Left lung (tissue), 14 donors: Measurements from ENCODE around the gene RRAD. TPM values are rescaled to one million over a fixed set of nuclear protein-coding genes. Genes with fewer than 3 reads are reported as not detected.
"Not testable (repeated sequence)": the region's sequence is repeated elsewhere in the genome, so short reads cannot be mapped to it uniquely, and the experiment has no call there.

Experiments used
- ATAC-seq: fragments of 200-7000 bp; cut with Tn5 transposase; one replicate; pipeline ENCODE4 v1.9.1; 2020; ENCODE audit warnings: moderate library complexity
- DNase-seq, 4 donors: peaks; one replicate each; pipeline ENCODE4 v3.0.0-alpha.2; 2013 to 2020
- H3K27ac ChIP-seq, 2 donors: fragments of 200-600 bp; sonication (generic) in 1 of 2; one replicate each; pipeline versions ENCODE4 v1.5.0 to v1.8.0; 2020 to 2021
- H3K27me3 ChIP-seq, 2 donors: fragments of 200-600 bp; sonication (generic) in 1 of 2; one replicate each; pipeline versions ENCODE4 v1.5.0 to v1.8.0; 2020 to 2021
- H3K36me3 ChIP-seq, 2 donors: fragments of 200-600 bp; sonication (generic) in 1 of 2; one replicate each; pipeline versions ENCODE4 v1.5.0 to v1.8.0; 2020 to 2021
- H3K4me1 ChIP-seq, 2 donors: fragments of 200-600 bp; one replicate each; pipeline ENCODE4 v1.8.0; 2021
- H3K4me3 ChIP-seq, 2 donors: fragments of 200-600 bp; sonication (generic) in 1 of 2; one replicate each; pipeline versions ENCODE4 v1.5.0 to v1.8.0; 2020 to 2021; ENCODE audit warnings: mild to moderate bottlenecking in 1 of 2
- H3K9me3 ChIP-seq, 2 donors: fragments of 200-600 bp; sonication (generic) in 1 of 2; one replicate each; pipeline versions ENCODE4 v1.5.0 to v1.8.0; 2020 to 2021
- intact Hi-C, 2 donors: fragments of 100-400 bp; cut with DNase I; formaldehyde crosslinking; loops; one replicate each; pipeline versions ENCODE4 v1.11.2 to v1.14.2; 2022
- long read RNA-seq, 12 donors: library from polyadenylated mRNA in 2 of 12; unstranded in 2 of 12; transcript quantifications; one replicate each; pipeline ENCODE4 v2.0.0 and lab custom pipeline, GENCODE V29; 2019 to 2026
- polyA plus RNA-seq, 6 donors: library from polyadenylated mRNA; unstranded; fragments of 120-200 nt; gene quantifications; one replicate each; pipeline ENCODE4 v1.2.1, GENCODE V29; 2013; ENCODE audit not compliant: insufficient read length in 6 of 6
- total RNA-seq, 2 donors: library from RNA; stranded (reverse); fragmentation: NEBNext Ultra II Directional; extraction: Animal tissue kit (Norgen Biotek cat#: 25700); gene quantifications; one replicate each; pipeline ENCODE4 v1.2.1, GENCODE V29; 2021
- TF ChIP-seq, protein P1 (sequence below), 2 donors: fragments of 200-600 bp; sonication (generic) in 1 of 2; IDR thresholded peaks; one replicate each; pipeline versions ENCODE4 v1.5.0 to v1.8.0; 2021; ENCODE audit warnings: antibody characterized with exemption in 2 of 2
- donor health status: DM: no; HTN: yes; CAD: no.
- donor health status: DM: no; HTN: no; CAD: no.

Gene RRAD, protein sequence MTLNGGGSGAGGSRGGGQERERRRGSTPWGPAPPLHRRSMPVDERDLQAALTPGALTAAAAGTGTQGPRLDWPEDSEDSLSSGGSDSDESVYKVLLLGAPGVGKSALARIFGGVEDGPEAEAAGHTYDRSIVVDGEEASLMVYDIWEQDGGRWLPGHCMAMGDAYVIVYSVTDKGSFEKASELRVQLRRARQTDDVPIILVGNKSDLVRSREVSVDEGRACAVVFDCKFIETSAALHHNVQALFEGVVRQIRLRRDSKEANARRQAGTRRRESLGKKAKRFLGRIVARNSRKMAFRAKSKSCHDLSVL
- total RNA-seq (10 to 100 TPM in 1 of 2 donors, 1 to 10 TPM in 1; 8.2 to 31.8 TPM), polyA plus RNA-seq (10 to 100 TPM in 2 of 6 donors, 1 to 10 TPM in 4; 8.1 to 14.3 (median 9.0) TPM)
- long read RNA-seq, donor 1, transcript RRAD-201 (5 exons, 1,569 nt) = major isoform, 13 of 14 reads
- long read RNA-seq, donor 1, partial matches to known transcripts = 0 of 14 reads
- long read RNA-seq, donor 1, other reads (novel, unspliced or antisense) = 0 of 14 reads
- long read RNA-seq, donor 2, partial matches to known transcripts = 0 of 3 reads
- long read RNA-seq, donor 2, other reads (novel, unspliced or antisense) = 0 of 3 reads
- long read RNA-seq, donor 3, transcript RRAD-201 (5 exons, 1,569 nt) = major isoform, 11 of 11 reads
- long read RNA-seq, donor 3, partial matches to known transcripts = 0 of 11 reads
- long read RNA-seq, donor 3, other reads (novel, unspliced or antisense) = 0 of 11 reads
- long read RNA-seq, donor 4, partial matches to known transcripts = 4 of 5 reads
- long read RNA-seq, donor 4, other reads (novel, unspliced or antisense) = 0 of 5 reads
- long read RNA-seq, donor 5, transcript RRAD-201 (5 exons, 1,569 nt) = major isoform, 9 of 10 reads
- long read RNA-seq, donor 5, partial matches to known transcripts = 0 of 10 reads
- long read RNA-seq, donor 5, other reads (novel, unspliced or antisense) = 0 of 10 reads
- long read RNA-seq, donor 6, partial matches to known transcripts = 0 of 5 reads
- long read RNA-seq, donor 6, other reads (novel, unspliced or antisense) = 0 of 5 reads
- long read RNA-seq, donor 7, transcript RRAD-201 (5 exons, 1,569 nt) = major isoform, 7 of 19 reads
- long read RNA-seq, donor 7, partial matches to known transcripts = 12 of 19 reads
- long read RNA-seq, donor 7, other reads (novel, unspliced or antisense) = 0 of 19 reads
- long read RNA-seq, donor 8, partial matches to known transcripts = 0 of 4 reads
- long read RNA-seq, donor 8, other reads (novel, unspliced or antisense) = 0 of 4 reads
- long read RNA-seq, donor 9 = 0 reads
- long read RNA-seq, donor 10, partial matches to known transcripts = 3 of 7 reads
- long read RNA-seq, donor 10, other reads (novel, unspliced or antisense) = 0 of 7 reads
- long read RNA-seq, donor 11 = 0 reads
- long read RNA-seq, donor 12, transcript RRAD-201 (5 exons, 1,569 nt) = major isoform, 6 of 8 reads
- long read RNA-seq, donor 12, partial matches to known transcripts = 0 of 8 reads
- long read RNA-seq, donor 12, other reads (novel, unspliced or antisense) = 0 of 8 reads

DNA sequence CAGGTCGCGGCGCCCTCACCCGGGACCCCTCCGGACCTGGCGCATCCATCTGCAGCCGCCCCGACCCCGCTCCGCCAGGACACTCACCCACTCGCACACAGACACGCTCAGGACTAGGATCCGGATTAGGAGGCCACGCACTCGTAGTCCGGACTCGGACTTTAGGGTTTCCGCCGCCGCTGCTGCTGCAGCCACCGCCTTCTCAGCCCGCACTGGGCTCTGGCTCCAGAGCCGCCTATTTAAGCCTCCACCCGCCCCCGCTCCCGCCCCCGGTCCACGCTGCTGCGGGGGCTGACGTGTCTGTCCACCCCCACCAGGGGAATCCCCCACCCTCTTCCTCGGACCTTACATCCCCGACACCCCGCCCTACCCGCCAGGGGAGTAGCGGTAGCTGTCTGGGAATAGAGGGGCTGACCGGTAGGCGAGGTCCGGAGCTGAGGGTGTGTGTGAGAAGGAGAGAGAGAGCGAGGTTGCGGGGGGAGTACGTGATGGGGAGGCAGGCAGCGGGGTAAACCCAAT is at the start of gene RRAD:
Gene RRAD, minus strand, starts transcription at position 214 of the 519 bp plus-strand sequence. CDS start 356 bp downstream, outside the sequence.
- H3K27ac ChIP-seq = peak within 1 kb of the TSS; percentile 63 to 72
- H3K27me3 ChIP-seq = peaks cover 0 to 64% of the 10 kb centered on the region in 2 donors
- DNase-seq = peak in 2 of 4 donors; percentile 65 to 82
- H3K4me3 ChIP-seq = peak within 1 kb of the TSS; percentile 45 to 48
- no peaks in the 10 kb centered on the region for H3K9me3 ChIP-seq
- H3K4me1 ChIP-seq = peaks cover 21 to 52% of the 10 kb centered on the region in 2 donors
- TF ChIP-seq, protein P1, sequence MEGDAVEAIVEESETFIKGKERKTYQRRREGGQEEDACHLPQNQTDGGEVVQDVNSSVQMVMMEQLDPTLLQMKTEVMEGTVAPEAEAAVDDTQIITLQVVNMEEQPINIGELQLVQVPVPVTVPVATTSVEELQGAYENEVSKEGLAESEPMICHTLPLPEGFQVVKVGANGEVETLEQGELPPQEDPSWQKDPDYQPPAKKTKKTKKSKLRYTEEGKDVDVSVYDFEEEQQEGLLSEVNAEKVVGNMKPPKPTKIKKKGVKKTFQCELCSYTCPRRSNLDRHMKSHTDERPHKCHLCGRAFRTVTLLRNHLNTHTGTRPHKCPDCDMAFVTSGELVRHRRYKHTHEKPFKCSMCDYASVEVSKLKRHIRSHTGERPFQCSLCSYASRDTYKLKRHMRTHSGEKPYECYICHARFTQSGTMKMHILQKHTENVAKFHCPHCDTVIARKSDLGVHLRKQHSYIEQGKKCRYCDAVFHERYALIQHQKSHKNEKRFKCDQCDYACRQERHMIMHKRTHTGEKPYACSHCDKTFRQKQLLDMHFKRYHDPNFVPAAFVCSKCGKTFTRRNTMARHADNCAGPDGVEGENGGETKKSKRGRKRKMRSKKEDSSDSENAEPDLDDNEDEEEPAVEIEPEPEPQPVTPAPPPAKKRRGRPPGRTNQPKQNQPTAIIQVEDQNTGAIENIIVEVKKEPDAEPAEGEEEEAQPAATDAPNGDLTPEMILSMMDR (IDR thresholded peaks at IDR 0.05) = no peak
- peak; percentile 30 for ATAC-seq
- no peaks in the 10 kb centered on the region for H3K36me3 ChIP-seq
- intact Hi-C loops = no loop called here

DNA sequence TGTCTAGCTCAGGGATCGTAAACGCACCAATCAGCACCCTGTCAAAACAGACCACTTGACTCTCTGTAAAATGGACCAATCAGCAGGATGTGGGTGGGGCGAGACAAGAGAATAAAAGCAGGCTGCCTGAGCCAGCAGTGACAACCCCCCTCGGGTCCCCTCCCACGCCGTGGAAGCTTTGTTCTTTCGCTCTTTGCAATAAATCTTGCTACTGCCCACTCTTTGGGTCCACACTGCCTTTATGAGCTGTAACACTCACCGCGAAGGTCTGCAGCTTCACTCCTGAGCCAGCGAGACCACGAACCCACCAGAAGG is 49.6 kb upstream of the RRAD start:
- intact Hi-C loops = loop anchor here in 1 of 2 donors (5.0 to 10.0 kb wide), 2 partner anchors 182 to 210 kb away; partner anchors contain the start of genes FBXL8, MATCAP1 and TRADD
- H3K36me3 ChIP-seq, H3K4me1 ChIP-seq, H3K9me3 ChIP-seq, H3K27ac ChIP-seq, H3K4me3 ChIP-seq, H3K27me3 ChIP-seq, ATAC-seq: not testable (repeated sequence)
- peak in 1 of 4 donors; percentile 13 for DNase-seq

DNA sequence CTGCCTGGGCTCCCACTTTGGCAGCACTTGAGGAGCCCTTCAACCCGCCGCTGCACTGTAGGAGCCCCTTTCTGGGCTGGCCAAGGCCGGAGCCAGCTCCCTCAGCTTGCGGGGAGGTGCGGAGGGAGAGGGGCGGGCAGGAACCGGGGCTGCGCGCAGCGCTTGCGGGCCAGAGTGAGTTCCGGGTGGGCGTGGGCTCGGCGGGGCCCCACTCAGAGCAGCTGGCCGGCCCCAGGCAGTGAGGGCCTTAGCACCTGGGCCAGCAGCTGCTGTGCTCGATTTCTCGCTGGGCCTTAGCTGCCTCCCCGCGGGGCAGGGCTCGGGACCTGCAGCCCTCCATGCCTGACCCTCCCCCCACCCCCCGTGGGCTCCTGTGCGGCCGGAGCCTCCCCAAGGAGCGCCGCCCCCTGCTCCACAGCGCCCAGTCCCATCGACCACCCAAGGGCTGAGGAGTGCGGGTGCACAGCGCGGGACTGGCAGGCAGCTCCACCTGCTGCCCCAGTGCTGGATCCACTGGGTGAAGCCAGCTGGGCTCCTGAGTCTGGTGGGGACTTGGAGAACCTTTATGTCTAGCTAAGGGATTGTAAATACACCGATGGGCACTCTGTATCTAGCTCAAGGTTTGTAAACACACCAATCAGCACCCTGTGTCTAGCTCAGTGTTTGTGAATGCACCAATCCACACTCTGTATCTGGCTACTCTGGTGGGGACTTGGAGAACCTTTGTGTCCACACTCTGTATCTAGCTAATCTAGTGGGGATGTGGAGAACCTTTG is 49.0 kb upstream of the RRAD start:
- not testable (repeated sequence) for H3K27me3 ChIP-seq, H3K27ac ChIP-seq, H3K4me3 ChIP-seq, H3K36me3 ChIP-seq, H3K9me3 ChIP-seq, ATAC-seq, H3K4me1 ChIP-seq
- DNase-seq = peak in 1 of 4 donors; percentile 60
- intact Hi-C loops = loop anchor here in 1 of 2 donors (10.0 kb wide), 1 partner anchor 210 kb away; the partner anchor contains the start of gene MATCAP1

DNA sequence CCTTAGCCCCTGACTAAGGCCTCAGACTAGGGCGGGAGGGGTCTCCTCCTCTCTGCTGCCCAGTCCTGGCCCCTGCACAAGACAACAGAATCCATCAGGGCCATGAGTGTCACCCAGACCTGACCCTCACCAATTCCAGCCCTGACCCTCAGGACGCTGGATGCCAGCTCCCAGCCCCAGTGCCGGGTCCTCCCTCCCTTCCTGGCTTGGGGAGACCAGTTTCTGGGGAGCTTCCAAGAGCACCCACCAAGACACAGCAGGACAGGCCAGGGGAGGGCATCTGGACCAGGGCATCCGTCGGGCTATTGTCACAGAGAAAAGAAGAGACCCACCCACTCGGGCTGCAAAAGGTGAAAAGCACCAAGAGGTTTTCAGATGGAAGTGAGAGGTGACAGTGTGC is 48.4 kb upstream of the RRAD start:
- Histone ChIP-seq H3K4me3 (no peak overlapping the region), H3K36me3 (no peaks in the 10 kb centered on the region), H3K4me1 (peaks cover 0 to 4% of the 10 kb centered on the region in 2 donors), H3K9me3 (no peaks in the 10 kb centered on the region), H3K27me3 (peaks cover 0 to 8% of the 10 kb centered on the region in 2 donors), H3K27ac (no peak overlapping the region)
- peak in 1 of 4 donors; percentile 34 for DNase-seq
- no peak for ATAC-seq
- TF ChIP-seq, protein P1 (IDR thresholded peaks at IDR 0.05) = no peak
- intact Hi-C loops = loop anchor here in 1 of 2 donors (10.0 kb wide), 1 partner anchor 211 kb away; the partner anchor contains the start of gene MATCAP1

DNA sequence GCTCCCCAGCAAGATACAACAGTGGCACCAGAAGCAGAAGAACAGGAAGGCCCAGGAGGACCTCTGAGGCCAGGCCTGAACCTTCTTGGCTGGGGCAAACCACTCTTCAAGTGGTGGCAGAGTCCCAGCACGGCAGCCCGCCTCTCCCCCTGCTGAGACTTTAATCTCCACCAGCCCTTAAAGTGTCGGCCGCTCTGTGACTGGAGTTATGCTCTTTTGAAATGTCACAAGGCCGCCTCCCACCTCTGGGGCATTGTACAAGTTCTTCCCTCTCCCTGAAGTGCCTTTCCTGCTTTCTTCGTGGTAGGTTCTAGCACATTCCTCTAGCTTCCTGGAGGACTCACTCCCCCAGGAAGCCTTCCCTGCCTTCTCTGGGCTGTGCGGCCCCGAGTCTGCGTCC is 47.6 kb upstream of the RRAD start:
- DNase-seq (no peak), ATAC-seq (peak; percentile 13)
- Histone ChIP-seq H3K4me1 (peaks cover 0 to 4% of the 10 kb centered on the region in 2 donors), H3K27me3 (peaks cover 0 to 8% of the 10 kb centered on the region in 2 donors), H3K4me3 (no peak overlapping the region), H3K27ac (no peak overlapping the region), H3K9me3 (no peaks in the 10 kb centered on the region), H3K36me3 (no peaks in the 10 kb centered on the region)
- intact Hi-C loops = loop anchor here in 1 of 2 donors (10.0 kb wide), 1 partner anchor 212 kb away; the partner anchor contains the start of gene MATCAP1
- TF ChIP-seq, protein P1 (IDR thresholded peaks at IDR 0.05) = no peak
